GM20000 (cell line): Measurements from ENCODE around the gene CELSR1.
"Not testable (repeated sequence)": the region's sequence is repeated elsewhere in the genome, so short reads cannot be mapped to it uniquely, and the experiment has no call there.

Source experiments
- DNase-seq: peaks from one replicate; pipeline ENCODE4 v3.0.0; 2012; ENCODE audit warnings: low spot score
- TF ChIP-seq, protein P1 (sequence below): IDR thresholded peaks from 2 replicates; pipeline ENCODE4 v1.5.1; 2012; ENCODE audit warnings: mild to moderate bottlenecking, control low read depth; ENCODE audit errors: extremely low read depth, missing control alignments

Gene CELSR1

GRCh38 chr22:46518542-46519325 lies 18.7 kb downstream of the CELSR1 start:
- TF ChIP-seq, protein P1, sequence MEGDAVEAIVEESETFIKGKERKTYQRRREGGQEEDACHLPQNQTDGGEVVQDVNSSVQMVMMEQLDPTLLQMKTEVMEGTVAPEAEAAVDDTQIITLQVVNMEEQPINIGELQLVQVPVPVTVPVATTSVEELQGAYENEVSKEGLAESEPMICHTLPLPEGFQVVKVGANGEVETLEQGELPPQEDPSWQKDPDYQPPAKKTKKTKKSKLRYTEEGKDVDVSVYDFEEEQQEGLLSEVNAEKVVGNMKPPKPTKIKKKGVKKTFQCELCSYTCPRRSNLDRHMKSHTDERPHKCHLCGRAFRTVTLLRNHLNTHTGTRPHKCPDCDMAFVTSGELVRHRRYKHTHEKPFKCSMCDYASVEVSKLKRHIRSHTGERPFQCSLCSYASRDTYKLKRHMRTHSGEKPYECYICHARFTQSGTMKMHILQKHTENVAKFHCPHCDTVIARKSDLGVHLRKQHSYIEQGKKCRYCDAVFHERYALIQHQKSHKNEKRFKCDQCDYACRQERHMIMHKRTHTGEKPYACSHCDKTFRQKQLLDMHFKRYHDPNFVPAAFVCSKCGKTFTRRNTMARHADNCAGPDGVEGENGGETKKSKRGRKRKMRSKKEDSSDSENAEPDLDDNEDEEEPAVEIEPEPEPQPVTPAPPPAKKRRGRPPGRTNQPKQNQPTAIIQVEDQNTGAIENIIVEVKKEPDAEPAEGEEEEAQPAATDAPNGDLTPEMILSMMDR, result no peak
- no peak for DNase-seq

GRCh38 chr22:46518038-46518437 lies 19.4 kb downstream of the CELSR1 start:
- DNase-seq, result no peak
- TF ChIP-seq, protein P1, result no peak

DNA sequence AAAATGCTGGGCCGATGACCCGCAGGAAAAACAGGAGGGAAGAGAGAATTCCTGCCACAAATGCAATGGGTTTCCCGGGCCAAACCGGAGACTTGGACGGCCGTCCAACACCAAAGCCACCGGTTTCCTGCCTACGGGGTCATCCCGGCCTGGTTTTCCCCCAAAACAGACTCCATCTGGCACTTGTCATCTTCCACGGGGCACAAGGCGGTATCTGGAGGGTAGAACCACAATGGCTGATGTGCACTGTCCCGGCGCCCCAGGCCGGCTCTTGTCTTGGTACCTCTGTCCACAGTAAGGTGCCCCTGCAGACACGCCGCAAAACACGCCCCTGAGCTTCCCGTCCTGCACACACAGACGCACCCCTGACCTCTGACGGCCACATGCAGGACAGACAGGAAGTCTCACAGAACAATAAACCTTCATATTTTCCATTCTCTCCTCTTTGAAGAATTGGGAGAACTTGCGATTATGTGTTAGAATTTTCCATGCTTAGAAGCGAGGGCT lies 20.1 kb downstream of the CELSR1 start:
- TF ChIP-seq, protein P1, result no peak
- no peak for DNase-seq

- TF ChIP-seq, protein P1, result no peak
- DNase-seq, result no peak
Measured at GRCh38 chr22:46516638-46517037, 20.8 kb downstream of the CELSR1 start.

- DNase-seq, result not testable (repeated sequence)
Measured at GRCh38 chr22:46516112-46516487, 21.3 kb downstream of the CELSR1 start.

- TF ChIP-seq, protein P1, result no peak
- no peak for DNase-seq
Measured at GRCh38 chr22:46515208-46516111, 22.0 kb downstream of the CELSR1 start.

GRCh38 chr22:46514592-46515207 lies 22.7 kb downstream of the CELSR1 start:
- no peak for DNase-seq
- TF ChIP-seq, protein P1, result no peak
